Stimulated activated CD4-positive, alpha-beta T cell treated with anti-CD3 and anti-CD28 coated beads, Interleukin-4, amount 100 ng/mL, for 48 hours (primary cell): ENCODE data around the gene ALG3.

Source experiments
- DNase-seq, 2 donors: peaks; one replicate each; pipeline ENCODE4 v3.0.0-alpha.2; 2020; ENCODE audit warnings: low read depth in 2 of 2

The ALG3 gene

GRCh38 chr3:184196536-184196935, 52.2 kb downstream of the ALG3 start:
- no peak for DNase-seq

- DNase-seq: no peak
Measured at GRCh38 chr3:184193991-184194539, 54.7 kb downstream of the ALG3 start.

- DNase-seq: no peak
Measured at GRCh38 chr3:184192889-184193288, 55.9 kb downstream of the ALG3 start.
